HepG2 (cell line): Measurements from ENCODE around the gene DNMT1. TPM values are rescaled to one million over a fixed set of nuclear protein-coding genes. Genes with fewer than 3 reads are reported as not detected.

Experiments
- ATAC-seq: fragments of 200-7000 bp; cut with Tn5 transposase; 3 replicates; pipeline ENCODE4 v1.9.1; 2020; ENCODE audit warnings: mild to moderate bottlenecking, moderate library complexity
- BruUV-seq: library from RNA; stranded (reverse); fragments of 400-500 nt; replicated peaks from 2 replicates; lab custom pipeline; 2021; lab: Mats Ljungman, UMichigan
- CTCF ChIA-PET: fragments of 300-600 bp; formaldehyde crosslinking; extraction: SDS; loops from one replicate; lab custom pipeline; 2021; ENCODE audit warnings: low total read pairs, inconsistent platforms, low intra/inter-chr PET ratio; lab: Yijun Ruan, JAX
- POLR2A ChIA-PET: fragments of 350-600 bp; sonication (Branson Sonifier 250); formaldehyde crosslinking; loops from one replicate; lab custom pipeline; 2020; ENCODE audit warnings: antibody characterized with exemption, inconsistent platforms; lab: Yijun Ruan, JAX
- DNase-seq: peaks from one replicate; pipeline ENCODE4 v3.0.0-alpha.2; 2015; ENCODE audit warnings: low spot score
- FAIRE-seq: peaks from 3 replicates; lab custom pipeline; 2011; peaks lifted over from hg19 to GRCh38; lab: Jason Lieb, UNC
- H2AFZ ChIP-seq: one replicate; pipeline ENCODE4 v1.6.1; 2011; ENCODE audit warnings: low read length, inconsistent platforms
- H3K27ac ChIP-seq: fragments of 300-600 bp; 3 replicates; pipeline ENCODE4 v1.8.0; 2011; ENCODE audit warnings: mixed run types, mild to moderate bottlenecking, mixed read lengths, low read length, inconsistent platforms; ENCODE audit not compliant: insufficient read depth; ENCODE audit errors: extremely low read length
- H3K27me3 ChIP-seq, 2 experiments: fragments of 200-600 bp in 1 of 2; 2 replicates in 1 of 2; 3 replicates in 1 of 2; pipeline versions ENCODE4 v1.6.0 to v1.8.0; 2011; ENCODE audit warnings: low read length in 2 of 2, mild to moderate bottlenecking in 2 of 2, moderate library complexity in 2 of 2, inconsistent platforms in 1 of 2; ENCODE audit not compliant: insufficient read depth in 2 of 2, control insufficient read depth in 1 of 2
- H3K36me3 ChIP-seq, 2 experiments: fragments of 200-600 bp in 1 of 2; replicated peaks in 1 of 2; 2 replicates in 1 of 2; 3 replicates in 1 of 2; pipeline versions ENCODE4 v1.5.1 to v1.8.0; 2011; ENCODE audit warnings: low read length in 2 of 2, inconsistent platforms in 1 of 2; ENCODE audit not compliant: insufficient read depth in 2 of 2, control insufficient read depth in 1 of 2
- H3K4me1 ChIP-seq: 2 replicates; pipeline ENCODE4 v1.5.1; 2012; ENCODE audit warnings: low read length, inconsistent platforms; ENCODE audit not compliant: insufficient read depth
- H3K4me2 ChIP-seq: 2 replicates; pipeline ENCODE4 v1.6.0; 2011; ENCODE audit warnings: low read depth, low read length, inconsistent platforms
- H3K4me3 ChIP-seq, 3 experiments: fragments of 200-600 bp in 1 of 3; sonication (generic), shearing (Covaris generic) in 1 of 3; replicated peaks in 1 of 3; 2 replicates each; pipeline ENCODE4 v1.5.1; 2011 to 2016; ENCODE audit warnings: low read length in 3 of 3, inconsistent platforms in 2 of 3, low read depth in 2 of 3, mild to moderate bottlenecking in 2 of 3, control low read depth in 1 of 3, mixed read lengths in 1 of 3; ENCODE audit not compliant: insufficient read depth in 1 of 3
- H3K79me2 ChIP-seq: one replicate; pipeline ENCODE4 v1.6.1; 2011; ENCODE audit warnings: low read length, inconsistent platforms; ENCODE audit not compliant: insufficient read depth
- H3K9ac ChIP-seq: 2 replicates; pipeline ENCODE4 v1.6.0; 2011; ENCODE audit warnings: mild to moderate bottlenecking, low read depth, low read length, inconsistent platforms; ENCODE audit not compliant: insufficient read depth
- H3K9me3 ChIP-seq: 2 replicates; pipeline ENCODE4 v1.5.1; 2012; ENCODE audit warnings: mild to moderate bottlenecking, low read length
- H4K20me1 ChIP-seq: 2 replicates; pipeline ENCODE4 v1.6.0; 2011; ENCODE audit warnings: inconsistent platforms, mild to moderate bottlenecking, low read length, moderate library complexity; ENCODE audit not compliant: insufficient read depth
- NCOA5 ChIP-seq: sonication (generic); formaldehyde crosslinking; IDR thresholded peaks from 2 replicates; pipeline ENCODE4 v1.4.0; 2020; ENCODE audit warnings: missing genetic modification reagents
- POLR2A ChIP-seq, 2 experiments: IDR thresholded peaks; 2 replicates each; pipeline ENCODE4 v1.6.1; 2011; ENCODE audit warnings: low read depth in 2 of 2, low read length in 2 of 2, mild to moderate bottlenecking in 1 of 2, moderate library complexity in 1 of 2; ENCODE audit not compliant: insufficient read depth in 1 of 2
- RBFOX2 ChIP-seq: fragments of 200-400 bp; formaldehyde crosslinking; IDR thresholded peaks from 2 replicates; pipeline ENCODE4 v1.6.1; 2017; ENCODE audit warnings: low read depth, mild to moderate bottlenecking, low read length
- SP140L ChIP-seq: sonication (generic); formaldehyde crosslinking; IDR thresholded peaks from 2 replicates; pipeline ENCODE4 v1.4.0; 2020; ENCODE audit warnings: missing genetic modification reagents, borderline replicate concordance
- WGBS: methylation state at CpG from one replicate; pipeline ENCODE4 v1.1.6; 2017; ENCODE audit warnings: low lambda C conversion rate; 5-methylcytosine and 5-hydroxymethylcytosine counted together
- in situ Hi-C: cut with HindIII; loops from 2 replicates; pipeline ENCODE4 v1.10.0; 2017; ENCODE audit warnings: low pct_unique_long_range_greater_than_20kb; ENCODE audit not compliant: extremely low pct_ligation_motif_present
- intact Hi-C: fragments of 100-400 bp; cut with micrococcal nuclease; formaldehyde crosslinking; loops from one replicate; pipeline ENCODE4 v1.10.0; 2022; ENCODE audit not compliant: unreplicated experiment
- polyA plus RNA-seq, 8 experiments: library from polyadenylated mRNA; depleted of rRNA in 3 of 8; stranded (reverse) in 7 of 8; unstranded in 1 of 8; fragments of >200 nt; fragmentation: Illumina TruSeq in 4 of 8; extraction: Trizol in 4 of 8; gene quantifications; 2 replicates each; pipeline versions ENCODE4 v1.2.1 to v1.2.3, GENCODE V29; 2011 to 2016; ENCODE audit warnings: low read depth in 4 of 8, missing spikeins in 1 of 8, mixed read lengths in 1 of 8; ENCODE audit not compliant: insufficient read depth in 1 of 8
- total RNA-seq, 5 experiments: library from RNA; depleted of rRNA; stranded (reverse); fragments of >200 nt; fragmentation: Illumina TruSeq; extraction: Trizol; gene quantifications; 2 replicates each; pipeline ENCODE4 v1.2.3, GENCODE V29; 2016; ENCODE audit warnings: low read depth in 1 of 5
- TF ChIP-seq, protein P1 (sequence below): sonication (generic); formaldehyde crosslinking; IDR thresholded peaks from 2 replicates; pipeline ENCODE4 v1.8.1; 2022; ENCODE audit warnings: low read depth, mild to moderate bottlenecking, missing genetic modification reagents

DNMT1 gene
- total and polyA plus RNA-seq, 2 of the 13 experiments (the other 11 are each of a cell fraction or from before 2014, with no cell fraction given), result 31.2 to 91.1 TPM

DNA sequence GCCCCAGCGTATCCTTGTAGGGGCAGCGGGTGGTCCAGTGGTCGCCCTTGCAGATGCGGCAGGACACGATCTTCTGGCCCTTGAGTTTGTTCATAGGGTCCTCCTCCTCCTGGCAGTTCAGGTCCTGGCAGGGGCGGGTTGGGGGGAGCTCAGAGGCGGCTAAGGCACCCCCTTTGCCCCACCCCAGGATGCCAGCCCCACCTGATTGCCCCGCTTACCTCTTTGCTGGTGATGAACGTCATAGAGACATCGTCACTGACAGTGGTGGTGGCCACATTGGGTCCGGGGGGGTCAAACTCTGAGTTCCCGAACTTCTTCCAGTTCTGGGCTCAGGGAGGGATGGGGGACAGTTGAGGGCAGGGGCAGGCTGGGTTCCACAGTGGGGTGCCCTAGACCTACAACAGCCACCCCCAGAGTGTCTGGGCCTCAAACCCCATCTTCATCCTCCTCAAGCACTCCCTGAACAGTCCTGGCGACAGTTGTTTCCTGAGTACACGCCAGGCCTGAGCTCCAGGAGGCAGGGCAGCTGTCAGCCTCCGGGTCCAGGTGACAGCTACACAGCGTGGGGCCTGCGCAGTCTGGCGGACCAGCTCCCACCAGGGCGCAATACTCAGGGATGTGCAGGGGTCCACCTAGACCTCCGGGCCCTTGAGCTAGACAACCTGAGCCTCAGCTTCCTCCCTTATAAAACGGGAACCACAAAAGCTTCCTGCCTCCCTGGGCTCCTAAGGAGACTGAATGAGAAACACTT is 77.7 kb downstream of the DNMT1 start:
- 0 out of 2 replicates have a peak overlapping the region, but pooled peaks have one; percentile 3 for H3K9ac ChIP-seq
- no TSS peak for BruUV-seq
- ATAC-seq, result no peak
- intact Hi-C loops, result no loop called here
- in situ Hi-C loops, result no loop called here
- H3K27ac ChIP-seq, result no peak overlapping the region
- POLR2A ChIA-PET, result interaction anchor here (0.6 to 1.1 kb wide), 2 partner anchors 18 to 109 kb away, joined by 3 read pairs; no protein-coding TSS in a partner anchor
- H4K20me1 ChIP-seq, result peaks cover 13% of the 10 kb centered on the region; the same call in 1 of the 2 replicates
- no peak overlapping the region for H3K4me2 ChIP-seq
- peaks cover 24% of the 10 kb centered on the region for H3K4me1 ChIP-seq
- no peak for DNase-seq
- CTCF ChIA-PET, result no interaction called here
- no peak for FAIRE-seq
- no peak overlapping the region for H3K4me3 ChIP-seq
- WGBS, result 100% methylated on average over 8 of the region's 21 CpGs
- peaks cover 18 to 35% of the 10 kb centered on the region in 2 experiments for H3K36me3 ChIP-seq
- no peak overlapping the region for H2AFZ ChIP-seq
- no peaks in the 10 kb centered on the region for H3K9me3 ChIP-seq
- H3K79me2 ChIP-seq, result peaks cover 14% of the 10 kb centered on the region
- H3K27me3 ChIP-seq, result no peaks in the 10 kb centered on the region; a peak in 1 of 5 replicates
- TF ChIP-seq RBFOX2, result peak; percentile 17; the same call in 1 of the 2 replicates
- TF ChIP-seq SP140L (CRISPR knock-in tag), result no peak
- TF ChIP-seq, protein P1, sequence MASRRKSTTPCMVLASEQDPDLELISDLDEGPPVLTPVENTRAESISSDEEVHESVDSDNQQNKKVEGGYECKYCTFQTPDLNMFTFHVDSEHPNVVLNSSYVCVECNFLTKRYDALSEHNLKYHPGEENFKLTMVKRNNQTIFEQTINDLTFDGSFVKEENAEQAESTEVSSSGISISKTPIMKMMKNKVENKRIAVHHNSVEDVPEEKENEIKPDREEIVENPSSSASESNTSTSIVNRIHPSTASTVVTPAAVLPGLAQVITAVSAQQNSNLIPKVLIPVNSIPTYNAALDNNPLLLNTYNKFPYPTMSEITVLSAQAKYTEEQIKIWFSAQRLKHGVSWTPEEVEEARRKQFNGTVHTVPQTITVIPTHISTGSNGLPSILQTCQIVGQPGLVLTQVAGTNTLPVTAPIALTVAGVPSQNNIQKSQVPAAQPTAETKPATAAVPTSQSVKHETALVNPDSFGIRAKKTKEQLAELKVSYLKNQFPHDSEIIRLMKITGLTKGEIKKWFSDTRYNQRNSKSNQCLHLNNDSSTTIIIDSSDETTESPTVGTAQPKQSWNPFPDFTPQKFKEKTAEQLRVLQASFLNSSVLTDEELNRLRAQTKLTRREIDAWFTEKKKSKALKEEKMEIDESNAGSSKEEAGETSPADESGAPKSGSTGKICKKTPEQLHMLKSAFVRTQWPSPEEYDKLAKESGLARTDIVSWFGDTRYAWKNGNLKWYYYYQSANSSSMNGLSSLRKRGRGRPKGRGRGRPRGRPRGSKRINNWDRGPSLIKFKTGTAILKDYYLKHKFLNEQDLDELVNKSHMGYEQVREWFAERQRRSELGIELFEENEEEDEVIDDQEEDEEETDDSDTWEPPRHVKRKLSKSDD (CRISPR knock-in tag), result no peak
- TF ChIP-seq NCOA5 (CRISPR knock-in tag), result no peak
- peak in 1 of 2 experiments; percentile 17; a peak in 1 of 4 replicates for TF ChIP-seq POLR2A (IDR thresholded peaks at IDR 0.05; ENCODE audit: insufficient read depth in 1 of 2, low read depth in 2 of 2, low read length in 2 of 2)
- TF ChIP-seq, all 625 proteins: peak for 2
